Lower leg skin (tissue), 4 donors: ENCODE data around the gene POLD3. TPM values are rescaled to one million over a fixed set of nuclear protein-coding genes. Genes with fewer than 3 reads are reported as not detected.

Experiments used
- DNase-seq, 2 donors: peaks; one replicate each; pipeline ENCODE4 v3.0.0-alpha.2; 2019; ENCODE audit warnings: low spot score in 2 of 2
- H3K4me3 ChIP-seq: fragments of 200-600 bp; sonication (generic); 2 replicates; pipeline ENCODE4 v1.5.1; 2017; ENCODE audit warnings: mild to moderate bottlenecking, low read depth; ENCODE audit not compliant: poor library complexity, severe bottlenecking
- POLR2A ChIP-seq, 2 donors: fragments of 450-650 bp; IDR thresholded peaks; one replicate each; pipeline ENCODE4 v1.6.1; 2016 to 2017; ENCODE audit warnings: antibody characterized with exemption in 2 of 2, mild to moderate bottlenecking in 1 of 2, moderate library complexity in 1 of 2
- WGBS, 2 donors: methylation state at CpG; one replicate each; pipeline ENCODE4 v1.1.5; 2018; 5-methylcytosine and 5-hydroxymethylcytosine counted together
- intact Hi-C: fragments of 100-400 bp; cut with DNase I; formaldehyde crosslinking; loops from one replicate; pipeline ENCODE4 v1.15.0; 2023; ENCODE audit warnings: low total_unique reads
- total RNA-seq, 4 donors: library from RNA; depleted of rRNA; stranded (reverse); fragments of >200 nt; gene quantifications; one replicate each; pipeline ENCODE4 v1.1.0, GENCODE V29; 2016
- TF ChIP-seq, protein P1 (sequence below), 3 donors: fragments of 450-650 bp; IDR thresholded peaks; one replicate each; pipeline ENCODE4 v1.5.1; 2016; ENCODE audit warnings: antibody characterized with exemption in 3 of 3, mild to moderate bottlenecking in 3 of 3, moderate library complexity in 2 of 3

POLD3 gene
- total RNA-seq, 4 donors from 2014 or later, result 7.0 to 18.8 (median 9.4) TPM

DNA sequence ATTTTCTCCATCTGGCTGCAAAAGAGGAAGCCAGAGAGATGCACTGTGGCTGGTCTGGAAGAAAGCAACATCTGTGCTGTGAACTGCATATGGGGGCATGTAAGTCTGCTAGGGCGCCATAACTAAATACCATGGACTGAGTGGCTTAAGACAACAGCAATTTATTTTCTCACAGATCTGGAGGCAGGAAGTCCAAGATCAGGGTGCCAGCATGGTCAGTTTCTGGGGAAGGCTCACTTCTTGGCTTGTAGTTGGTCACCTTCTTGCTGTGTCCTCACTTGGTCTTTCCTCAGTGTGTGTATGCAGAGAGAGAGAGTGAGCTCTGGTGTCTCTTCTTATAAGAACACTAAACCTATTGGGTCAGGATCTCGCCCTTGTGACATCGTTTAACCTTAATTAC lies 34.9 kb upstream of the POLD3 start:
- TF ChIP-seq, protein P1, sequence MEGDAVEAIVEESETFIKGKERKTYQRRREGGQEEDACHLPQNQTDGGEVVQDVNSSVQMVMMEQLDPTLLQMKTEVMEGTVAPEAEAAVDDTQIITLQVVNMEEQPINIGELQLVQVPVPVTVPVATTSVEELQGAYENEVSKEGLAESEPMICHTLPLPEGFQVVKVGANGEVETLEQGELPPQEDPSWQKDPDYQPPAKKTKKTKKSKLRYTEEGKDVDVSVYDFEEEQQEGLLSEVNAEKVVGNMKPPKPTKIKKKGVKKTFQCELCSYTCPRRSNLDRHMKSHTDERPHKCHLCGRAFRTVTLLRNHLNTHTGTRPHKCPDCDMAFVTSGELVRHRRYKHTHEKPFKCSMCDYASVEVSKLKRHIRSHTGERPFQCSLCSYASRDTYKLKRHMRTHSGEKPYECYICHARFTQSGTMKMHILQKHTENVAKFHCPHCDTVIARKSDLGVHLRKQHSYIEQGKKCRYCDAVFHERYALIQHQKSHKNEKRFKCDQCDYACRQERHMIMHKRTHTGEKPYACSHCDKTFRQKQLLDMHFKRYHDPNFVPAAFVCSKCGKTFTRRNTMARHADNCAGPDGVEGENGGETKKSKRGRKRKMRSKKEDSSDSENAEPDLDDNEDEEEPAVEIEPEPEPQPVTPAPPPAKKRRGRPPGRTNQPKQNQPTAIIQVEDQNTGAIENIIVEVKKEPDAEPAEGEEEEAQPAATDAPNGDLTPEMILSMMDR (IDR thresholded peaks at IDR 0.05), result no peak
- no peak for TF ChIP-seq POLR2A (IDR thresholded peaks at IDR 0.05)
- WGBS, 2 donors, result 89 to 92% methylated on average over 3 of the region's 3 CpGs
- intact Hi-C loops, result no loop called here
- H3K4me3 ChIP-seq, result no peak overlapping the region
- no peak for DNase-seq

DNA sequence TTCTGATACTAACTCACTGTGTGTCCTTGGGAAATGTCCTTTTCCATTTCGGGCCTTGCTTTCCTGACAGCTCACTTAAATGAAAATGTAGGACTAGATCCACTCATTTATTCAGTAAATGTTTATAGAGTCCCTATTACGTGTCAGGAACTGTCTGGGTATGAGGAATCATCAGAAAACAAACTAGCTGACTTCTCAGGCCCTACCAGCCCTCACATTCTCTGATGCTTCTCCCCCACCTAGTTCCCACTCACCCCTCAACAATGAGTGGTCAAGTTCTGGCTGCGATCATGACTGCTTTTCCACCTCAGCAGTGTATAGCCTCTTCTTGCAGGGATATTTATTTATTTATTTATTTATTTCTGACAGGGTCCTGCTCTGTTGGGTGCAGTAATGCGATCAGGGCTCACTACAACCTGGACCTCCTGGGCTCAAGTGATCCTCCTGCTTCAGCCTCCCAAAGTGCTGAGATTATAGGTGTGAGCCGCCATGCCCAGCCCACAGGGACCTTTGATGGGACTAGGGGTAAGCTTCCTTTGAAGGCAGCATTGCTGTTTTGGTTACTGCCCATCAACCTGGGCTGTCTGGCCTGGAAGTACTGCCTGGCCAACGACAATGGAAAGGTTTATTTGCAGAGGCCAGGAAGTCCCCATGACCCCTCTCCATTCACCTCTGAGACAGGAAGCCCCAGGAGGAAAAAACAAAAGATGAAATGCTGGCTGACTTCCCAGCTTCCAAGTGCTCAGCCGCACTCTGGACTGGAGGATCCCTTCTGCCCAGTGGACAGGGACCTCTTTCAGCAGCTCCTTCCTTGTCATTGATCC lies 33.1 kb upstream of the POLD3 start:
- intact Hi-C loops, result no loop called here
- 72 to 73% methylated on average over 7 of the region's 7 CpGs for WGBS, 2 donors
- no peak for TF ChIP-seq POLR2A (IDR thresholded peaks at IDR 0.05)
- TF ChIP-seq, protein P1 (IDR thresholded peaks at IDR 0.05), result no peak
- DNase-seq, result no peak
- no peak overlapping the region for H3K4me3 ChIP-seq

DNA sequence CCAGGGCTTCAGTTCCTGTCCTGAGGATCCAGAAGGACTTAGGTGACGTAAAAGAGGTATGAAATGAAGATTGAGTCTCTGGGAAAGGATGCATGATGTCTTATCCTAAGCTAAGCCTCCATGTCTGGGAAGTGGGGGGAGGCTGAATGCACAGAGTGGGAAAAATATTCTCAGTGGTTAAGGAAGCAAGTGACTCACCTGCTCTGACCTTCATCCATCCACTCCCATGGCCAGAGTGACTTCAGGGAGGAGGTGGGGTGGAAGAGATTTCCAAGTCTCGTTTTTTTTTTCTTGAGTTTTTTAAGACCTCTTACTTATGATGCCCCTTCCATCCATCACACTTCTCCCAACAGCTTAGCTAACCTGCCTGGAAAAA lies 32.5 kb upstream of the POLD3 start:
- TF ChIP-seq POLR2A (IDR thresholded peaks at IDR 0.05), result no peak
- TF ChIP-seq, protein P1 (IDR thresholded peaks at IDR 0.05), result no peak
- intact Hi-C loops, result no loop called here
- H3K4me3 ChIP-seq, result no peak overlapping the region
- 66 to 82% methylated on average over 2 of the region's 2 CpGs for WGBS, 2 donors
- no peak for DNase-seq

DNA sequence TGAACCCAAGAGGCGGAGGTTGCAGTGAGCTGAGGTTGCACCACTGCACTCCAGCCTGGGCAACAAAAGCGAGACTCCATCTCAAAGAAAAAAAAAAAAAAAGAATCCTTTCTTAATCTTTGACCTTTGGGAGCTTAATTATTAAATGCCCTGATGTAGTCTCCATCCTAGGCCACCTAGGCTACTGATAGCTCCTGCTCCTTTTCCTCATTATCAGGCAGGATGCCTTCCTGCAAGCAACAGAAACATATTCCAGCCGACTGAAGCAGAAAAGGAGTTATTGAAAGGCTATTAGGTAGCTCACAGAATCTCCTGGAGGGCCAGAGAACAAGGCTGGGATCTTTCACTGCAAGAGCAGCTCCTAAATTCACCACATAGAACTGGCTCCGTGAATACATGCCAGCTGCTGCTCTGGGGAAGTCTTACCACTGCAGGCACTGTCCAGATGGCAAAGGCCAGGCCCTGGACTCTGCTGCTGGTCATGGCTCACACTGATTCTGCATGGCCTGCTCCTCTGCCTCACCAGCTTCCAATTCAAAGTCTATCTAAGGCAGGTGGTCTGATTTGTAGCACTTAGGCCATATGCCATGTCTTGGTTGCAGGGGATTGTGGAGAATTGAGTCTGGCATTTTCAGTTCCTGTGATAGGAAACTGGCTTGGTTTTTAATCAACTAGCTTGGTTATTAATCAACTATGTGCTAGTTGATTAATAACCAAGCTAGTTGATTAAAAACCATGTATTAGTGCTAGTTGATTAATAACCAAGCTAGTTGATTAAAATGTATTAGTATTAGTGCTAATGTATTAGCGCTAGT lies 26.0 kb upstream of the POLD3 start:
- no peak overlapping the region for H3K4me3 ChIP-seq
- 84 to 86% methylated on average over 5 of the region's 5 CpGs for WGBS, 2 donors
- TF ChIP-seq POLR2A (IDR thresholded peaks at IDR 0.05), result no peak
- DNase-seq, result no peak
- intact Hi-C loops, result loop anchor here (5.0 kb wide), 1 partner anchor 104 kb away; no protein-coding TSS in a partner anchor

DNA sequence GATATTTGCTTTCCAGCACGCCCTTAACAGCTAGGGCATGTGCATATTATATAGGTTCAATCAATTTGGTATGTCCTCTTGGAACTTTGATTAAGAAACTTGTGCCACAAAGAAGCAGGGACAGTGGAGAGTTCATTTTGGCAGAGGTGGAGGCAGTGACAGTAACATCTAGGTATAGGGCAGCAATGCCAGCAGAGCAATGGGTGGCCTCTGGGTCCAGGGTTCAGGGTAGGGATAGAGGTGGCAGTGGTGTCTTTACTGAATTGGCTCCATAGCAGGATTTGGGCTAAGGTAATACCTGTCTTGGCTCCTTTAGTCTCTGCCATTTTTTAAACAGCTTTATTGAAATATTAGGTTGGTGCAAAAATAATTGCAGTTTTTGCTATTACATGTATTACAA lies 24.4 kb upstream of the POLD3 start:
- intact Hi-C loops, result loop anchor here (5.0 kb wide), 1 partner anchor 106 kb away; no protein-coding TSS in a partner anchor
- TF ChIP-seq, protein P1 (IDR thresholded peaks at IDR 0.05), result no peak
- no peak for TF ChIP-seq POLR2A (IDR thresholded peaks at IDR 0.05)
- no peak for DNase-seq
- 81 to 92% methylated on average over 1 of the region's 1 CpG for WGBS, 2 donors
- H3K4me3 ChIP-seq, result no peak overlapping the region
